Measurements from ENCODE around the gene AAMDC.

GRCh38 chr11:77879218-77879617, 58.3 kb downstream of the AAMDC start:
- TF ChIP-seq CTCF (conservative IDR thresholded peaks at IDR 0.05; ENCODE audit: low read depth, low read length) (no peak), EZH2 (IDR thresholded peaks at IDR 0.05; ENCODE audit: borderline replicate concordance, low read depth, low read length, poor library complexity, severe bottlenecking) (no peak)
